ENCODE data around the gene FAM53B.
A peak's percentile ranks its signal among the peaks of the same experiment; 100 is the strongest.

Gene FAM53B

GRCh38 chr10:124709861-124710260, 34.3 kb downstream of the FAM53B start:
- DNase-seq (ENCODE audit: low spot score): peak; percentile 62

- no peak for DNase-seq (ENCODE audit: low spot score)
Measured at GRCh38 chr10:124708922-124709520, 35.2 kb downstream of the FAM53B start.

GRCh38 chr10:124708246-124708779, 35.9 kb downstream of the FAM53B start:
- DNase-seq (ENCODE audit: low spot score): no peak

GRCh38 chr10:124707551-124707950, 36.6 kb downstream of the FAM53B start:
- DNase-seq (ENCODE audit: low spot score): no peak

GRCh38 chr10:124707144-124707467, 37.1 kb downstream of the FAM53B start:
- DNase-seq (ENCODE audit: low spot score): no peak

GRCh38 chr10:124706462-124707143, 37.6 kb downstream of the FAM53B start:
- DNase-seq (ENCODE audit: low spot score): peak; percentile 28

- peak; percentile 55 for DNase-seq (ENCODE audit: low spot score)
Measured at GRCh38 chr10:124705817-124706461, 38.2 kb downstream of the FAM53B start.

- no peak for DNase-seq (ENCODE audit: low spot score)
Measured at GRCh38 chr10:124705381-124705740, 38.8 kb downstream of the FAM53B start.

GRCh38 chr10:124704428-124705380, 39.5 kb downstream of the FAM53B start:
- DNase-seq (ENCODE audit: low spot score): no peak

- DNase-seq (ENCODE audit: low spot score): no peak
Measured at GRCh38 chr10:124703778-124704427, 40.3 kb downstream of the FAM53B start.

GRCh38 chr10:124703372-124703771, 40.8 kb downstream of the FAM53B start:
- no peak for DNase-seq (ENCODE audit: low spot score)

- DNase-seq (ENCODE audit: low spot score): no peak
Measured at GRCh38 chr10:124701881-124702656, 42.1 kb downstream of the FAM53B start.

GRCh38 chr10:124701435-124701834, 42.7 kb downstream of the FAM53B start:
- no peak for DNase-seq (ENCODE audit: low spot score)

- no peak for DNase-seq (ENCODE audit: low spot score)
Measured at GRCh38 chr10:124701038-124701365, 43.2 kb downstream of the FAM53B start.

- DNase-seq (ENCODE audit: low spot score): no peak
Measured at GRCh38 chr10:124700293-124701037, 43.7 kb downstream of the FAM53B start.

- no peak for DNase-seq (ENCODE audit: low spot score)
Measured at GRCh38 chr10:124699471-124700292, 44.5 kb downstream of the FAM53B start.

- DNase-seq (ENCODE audit: low spot score): peak; percentile 47
Measured at GRCh38 chr10:124698545-124699469, 45.4 kb downstream of the FAM53B start.

- no peak for DNase-seq (ENCODE audit: low spot score)
Measured at GRCh38 chr10:124697837-124698544, 46.2 kb downstream of the FAM53B start.

Data from hematopoietic multipotent progenitor cell treated with erythropoietin and hydrocortisone succinate and interleukin-3 and kit ligand, for 15 days (in vitro differentiated cells).